OCI-LY7 (cell line): Measurements from ENCODE around the gene ZNF536. TPM values are rescaled to one million over a fixed set of nuclear protein-coding genes. Genes with fewer than 3 reads are reported as not detected.

Source experiments
- BruUV-seq: library from RNA; stranded (reverse); fragments of 400-500 nt; replicated peaks from 2 replicates; lab custom pipeline; 2021; lab: Mats Ljungman, UMichigan
- CTCF ChIA-PET: fragments of 300-600 bp; sonication (Branson Sonifier 250); formaldehyde crosslinking; loops from one replicate; lab custom pipeline; 2022; ENCODE audit warnings: antibody characterized with exemption; ENCODE audit not compliant: unreplicated experiment; lab: Charles Lee
- POLR2A ChIA-PET: fragments of 300-600 bp; sonication (Branson Sonifier 250); formaldehyde crosslinking; loops from one replicate; lab custom pipeline; 2022; ENCODE audit warnings: antibody characterized with exemption; lab: Charles Lee
- DNase-seq: peaks from one replicate; pipeline ENCODE4 v3.0.0-alpha.2; 2015; ENCODE audit warnings: low spot score
- H2AFZ ChIP-seq: fragments of 200-600 bp; sonication (generic), shearing (Covaris generic); 2 replicates; pipeline ENCODE4 v1.6.1; 2014; ENCODE audit warnings: mild to moderate bottlenecking, antibody characterized with exemption, low read length, moderate library complexity
- H3K27ac ChIP-seq: fragments of 200-600 bp; sonication (generic); 2 replicates; pipeline ENCODE4 v1.5.1; 2014; ENCODE audit warnings: mixed run types, low read depth, mild to moderate bottlenecking, moderate library complexity, low read length, inconsistent platforms; ENCODE audit not compliant: poor library complexity, severe bottlenecking
- H3K36me3 ChIP-seq: fragments of 200-600 bp; sonication (generic); 2 replicates; pipeline ENCODE4 v1.6.1; 2014; ENCODE audit warnings: mild to moderate bottlenecking, antibody characterized with exemption, low read length, moderate library complexity, mixed read lengths; ENCODE audit not compliant: insufficient read depth
- H3K4me1 ChIP-seq: fragments of 200-600 bp; sonication (generic); 2 replicates; pipeline ENCODE4 v1.5.1; 2014; ENCODE audit warnings: mild to moderate bottlenecking, low read length; ENCODE audit not compliant: insufficient read depth, poor library complexity, severe bottlenecking
- H3K4me2 ChIP-seq: fragments of 200-600 bp; sonication (generic); 2 replicates; pipeline ENCODE4 v1.6.1; 2014; ENCODE audit warnings: mild to moderate bottlenecking, low read length
- H3K4me3 ChIP-seq: fragments of 200-600 bp; sonication (generic); 2 replicates; pipeline ENCODE4 v1.5.1; 2014; ENCODE audit warnings: mild to moderate bottlenecking, low read depth, low read length; ENCODE audit not compliant: poor library complexity, severe bottlenecking
- H3K79me2 ChIP-seq: fragments of 200-600 bp; sonication (generic); 2 replicates; pipeline ENCODE4 v1.6.1; 2016; ENCODE audit warnings: low read depth, mild to moderate bottlenecking, low read length, moderate library complexity, mixed read lengths; ENCODE audit not compliant: insufficient read depth
- H3K9me2 ChIP-seq: fragments of 200-600 bp; sonication (generic); 2 replicates; pipeline ENCODE4 v1.6.1; 2016; ENCODE audit warnings: mild to moderate bottlenecking, low read length, mixed read lengths; ENCODE audit not compliant: insufficient read depth
- H3K9me3 ChIP-seq: fragments of 200-600 bp; sonication (generic); 2 replicates; pipeline ENCODE4 v1.6.1; 2014; ENCODE audit warnings: mild to moderate bottlenecking, mixed run types, low read length, mixed read lengths
- H4K20me1 ChIP-seq: fragments of 200-600 bp; sonication (generic); 2 replicates; pipeline ENCODE4 v1.6.1; 2014; ENCODE audit warnings: mild to moderate bottlenecking, antibody characterized with exemption, low read length, moderate library complexity, mixed read lengths; ENCODE audit not compliant: insufficient read depth
- CTCF ChIP-seq: fragments of 200-600 bp; sonication (generic); conservative IDR thresholded peaks from 2 replicates; pipeline ENCODE4 v1.5.1; 2014; ENCODE audit warnings: mild to moderate bottlenecking, antibody characterized with exemption, low read length, moderate library complexity, mixed read lengths
- EZH2phosphoT487 ChIP-seq: fragments of 200-600 bp; sonication (generic); IDR thresholded peaks from 2 replicates; pipeline ENCODE4 v1.6.1; 2018; ENCODE audit warnings: low read depth, borderline replicate concordance, mild to moderate bottlenecking, mixed run types, antibody characterized with exemption, low read length, moderate library complexity, mixed read lengths
- intact Hi-C: fragments of 100-400 bp; cut with micrococcal nuclease; formaldehyde crosslinking; loops from one replicate; pipeline ENCODE4 v1.10.0; 2022; ENCODE audit not compliant: unreplicated experiment
- total RNA-seq, 2 experiments: library from RNA; depleted of rRNA in 1 of 2; stranded (reverse); fragments of >200 nt in 1 of 2; shearing (Covaris generic) in 1 of 2; gene quantifications; 2 replicates each; pipeline ENCODE4 v1.2.3, GENCODE V29; 2014 to 2022

ZNF536 gene
- total RNA-seq, 2 experiments from 2014 or later, result 0.06 to 0.30 TPM

GRCh38 chr19:30326393-30326710, 45.8 kb upstream of the ZNF536 start:
- BruUV-seq, result no TSS peak
- ChIA-PET POLR2A (no interaction called here), CTCF (no interaction called here)
- Histone ChIP-seq H3K36me3 (no peaks in the 10 kb centered on the region), H3K4me1 (no peaks in the 10 kb centered on the region), H4K20me1 (no peaks in the 10 kb centered on the region), H3K9me2 (no peaks in the 10 kb centered on the region), H2AFZ (no peak overlapping the region), H3K27ac (no peak overlapping the region), H3K9me3 (no peaks in the 10 kb centered on the region), H3K4me2 (no peak overlapping the region), H3K79me2 (no peaks in the 10 kb centered on the region), H3K4me3 (no peak overlapping the region)
- intact Hi-C loops, result no loop called here
- no peak for DNase-seq
- no peak for TF ChIP-seq CTCF
- no peak for TF ChIP-seq EZH2phosphoT487

- no peaks in the 10 kb centered on the region for H3K9me2 ChIP-seq
- BruUV-seq, result no TSS peak
- H3K79me2 ChIP-seq, result no peaks in the 10 kb centered on the region
- DNase-seq, result no peak
- ChIA-PET POLR2A (interaction anchor here (0.5 kb wide), 2 partner anchors 24 to 1095 kb away, joined by 4 read pairs; no protein-coding TSS in a partner anchor), CTCF (no interaction called here)
- intact Hi-C loops, result no loop called here
- H3K36me3 ChIP-seq, result no peaks in the 10 kb centered on the region
- H3K4me3 ChIP-seq, result no peak overlapping the region
- no peaks in the 10 kb centered on the region for H3K4me1 ChIP-seq
- H3K4me2 ChIP-seq, result no peak overlapping the region
- H3K27ac ChIP-seq, result no peak overlapping the region
- TF ChIP-seq CTCF (no peak), EZH2phosphoT487 (no peak)
- no peaks in the 10 kb centered on the region for H4K20me1 ChIP-seq
- H2AFZ ChIP-seq, result no peak overlapping the region
- H3K9me3 ChIP-seq, result no peaks in the 10 kb centered on the region
Observed at GRCh38 chr19:30327331-30327730, 44.9 kb upstream of the ZNF536 start.

GRCh38 chr19:30328096-30328495, 44.1 kb upstream of the ZNF536 start:
- H3K9me3 ChIP-seq, result no peaks in the 10 kb centered on the region
- intact Hi-C loops, result no loop called here
- H3K4me1 ChIP-seq, result no peaks in the 10 kb centered on the region
- H3K79me2 ChIP-seq, result no peaks in the 10 kb centered on the region
- no peak overlapping the region for H3K27ac ChIP-seq
- H4K20me1 ChIP-seq, result no peaks in the 10 kb centered on the region
- CTCF ChIA-PET, result no interaction called here
- no peak overlapping the region for H3K4me3 ChIP-seq
- DNase-seq, result no peak
- no peaks in the 10 kb centered on the region for H3K9me2 ChIP-seq
- no peaks in the 10 kb centered on the region for H3K36me3 ChIP-seq
- TF ChIP-seq CTCF, result no peak
- TF ChIP-seq EZH2phosphoT487, result no peak
- POLR2A ChIA-PET, result interaction anchor here (0.5 kb wide), 1 partner anchor 1096 kb away, joined by 4 read pairs; no protein-coding TSS in a partner anchor
- BruUV-seq, result no TSS peak
- H2AFZ ChIP-seq, result no peak overlapping the region
- no peak overlapping the region for H3K4me2 ChIP-seq
